NCI-H2107 treated with DMSO at 0.1 percent for 48 hours (cell line): ENCODE data around the gene PTPRU.

Source experiments
- DNase-seq: peaks from one replicate; lab custom pipeline; 2025; ENCODE audit not compliant: unreplicated experiment; lab: John Stamatoyannopoulos, UW

Gene PTPRU

DNA sequence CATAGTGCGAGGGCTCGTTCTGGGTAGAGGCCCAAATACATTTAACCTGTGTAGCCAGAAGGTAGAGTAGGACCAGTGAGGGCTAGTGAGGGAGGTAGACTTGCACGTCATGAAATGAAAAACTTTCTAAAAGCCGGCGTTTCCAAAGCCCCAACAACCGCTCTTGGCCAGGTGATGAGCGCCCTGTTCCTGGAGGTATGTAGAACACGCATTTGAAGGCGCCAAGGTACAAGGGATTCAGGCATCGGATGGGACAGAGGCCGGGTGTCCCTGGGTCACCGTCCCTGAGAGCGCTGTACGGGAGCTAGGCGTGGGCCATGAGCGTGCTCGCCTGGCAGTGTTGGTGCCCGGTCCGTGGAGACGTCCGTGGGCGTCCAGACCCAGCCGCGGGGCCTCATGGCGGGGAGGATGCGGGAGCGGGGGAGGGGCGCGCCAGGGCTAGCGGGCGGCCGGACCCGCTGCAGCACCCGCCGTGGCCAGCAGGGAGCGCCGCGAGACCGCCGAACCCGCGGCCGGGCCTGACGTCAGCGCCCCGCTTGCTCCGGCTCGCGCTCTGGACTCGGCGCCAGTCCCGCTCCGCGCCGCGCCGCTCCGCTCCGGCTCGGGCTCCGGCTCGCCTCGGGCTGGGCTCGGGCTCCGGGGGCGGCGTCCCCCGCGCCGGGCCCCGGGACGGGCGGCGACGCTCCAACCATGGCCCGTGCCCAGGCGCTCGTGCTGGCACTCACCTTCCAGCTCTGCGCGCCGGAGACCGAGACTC lies at the start of gene PTPRU:
PTPRU (plus strand) TSS at position 568 of the 757 bp plus-strand sequence; CDS start at position 691, 123 bp downstream.
- no peak for DNase-seq

DNA sequence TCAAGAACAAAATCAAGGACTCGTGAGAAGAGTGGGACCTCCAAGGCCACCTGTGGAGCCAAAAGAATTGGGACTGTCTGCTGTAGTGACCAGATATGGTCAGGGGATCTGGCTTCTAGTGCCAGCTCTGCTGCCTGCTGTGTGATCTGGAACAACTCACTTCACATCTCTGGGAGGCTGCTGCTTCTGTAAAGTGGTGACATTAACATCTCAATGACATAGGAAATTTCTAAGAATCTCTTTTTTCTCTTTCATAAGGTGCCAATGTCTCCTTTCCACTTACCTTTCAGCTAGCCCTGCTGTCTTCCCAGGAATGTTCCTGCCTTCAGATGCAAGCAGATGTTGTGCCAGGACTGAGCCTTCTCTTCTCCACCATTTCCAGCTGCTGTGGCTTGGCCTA lies 49.6 kb upstream of the PTPRU start:
- no peak for DNase-seq

- no peak for DNase-seq
Observed at GRCh38 chr1:29190718-29191117, 45.6 kb upstream of the PTPRU start.

DNA sequence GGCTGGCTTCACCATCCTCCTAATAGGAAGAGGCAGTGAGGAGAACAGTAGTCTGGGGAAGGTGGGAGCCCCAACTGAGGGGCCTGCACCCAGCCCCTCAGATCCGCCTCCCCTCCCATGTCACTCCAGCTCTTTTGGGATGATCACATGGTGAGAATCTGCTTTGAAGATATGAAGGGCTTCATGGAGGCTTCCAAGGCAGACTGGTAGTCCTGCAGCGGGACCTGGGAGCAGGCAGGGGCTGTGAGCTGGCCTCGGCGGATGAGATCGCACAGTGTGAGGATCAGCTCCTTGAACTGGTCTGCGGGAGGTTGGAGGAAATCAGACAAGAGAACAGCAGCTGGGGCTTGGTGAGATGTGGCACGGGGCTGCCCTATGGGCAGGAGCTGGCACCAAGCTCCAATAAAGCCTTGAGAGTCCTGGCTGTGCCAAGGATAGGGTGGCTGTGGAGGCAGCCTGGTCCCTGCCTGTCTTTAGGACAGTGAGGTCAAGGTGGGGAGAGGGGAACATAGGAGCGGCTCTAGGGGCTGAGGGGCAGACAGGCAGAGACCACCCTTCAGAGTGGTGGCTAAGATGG lies 42.4 kb upstream of the PTPRU start:
- DNase-seq, result no peak

GRCh38 chr1:29195881-29196291 lies 40.4 kb upstream of the PTPRU start:
- DNase-seq, result no peak

DNA sequence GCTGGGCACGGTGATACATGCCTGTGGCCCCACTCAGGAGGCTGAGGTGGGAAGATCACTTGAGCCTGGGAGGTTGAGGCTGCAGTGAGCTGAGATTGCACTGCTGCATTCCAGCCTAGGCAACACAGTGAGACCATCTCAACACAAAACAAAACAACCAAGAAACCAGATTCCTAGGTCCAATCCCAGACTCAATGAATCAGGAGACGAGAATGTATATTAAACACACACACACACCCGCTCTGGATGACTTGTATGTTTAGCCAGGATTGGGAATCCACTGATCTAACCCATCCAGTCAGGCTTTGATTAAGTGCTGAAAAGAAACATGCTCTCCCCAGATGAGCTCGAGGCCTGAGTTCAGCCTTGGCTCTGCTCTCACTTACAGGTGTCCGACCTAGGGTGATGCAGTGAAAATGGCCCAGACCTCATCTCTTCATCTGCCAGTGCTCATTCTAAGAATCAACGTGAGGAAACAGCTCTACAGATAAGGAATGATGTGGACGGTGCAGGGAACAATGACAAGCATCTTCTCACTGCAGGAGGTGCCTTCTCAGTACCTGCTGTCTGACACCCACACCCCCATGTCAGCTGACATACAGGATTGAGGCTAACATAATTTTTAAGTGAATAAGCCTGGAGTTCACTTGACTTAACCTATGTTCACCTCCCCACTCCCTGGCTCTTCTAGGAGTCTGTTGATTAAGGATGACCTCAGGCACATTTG lies 39.3 kb upstream of the PTPRU start:
- no peak for DNase-seq

DNA sequence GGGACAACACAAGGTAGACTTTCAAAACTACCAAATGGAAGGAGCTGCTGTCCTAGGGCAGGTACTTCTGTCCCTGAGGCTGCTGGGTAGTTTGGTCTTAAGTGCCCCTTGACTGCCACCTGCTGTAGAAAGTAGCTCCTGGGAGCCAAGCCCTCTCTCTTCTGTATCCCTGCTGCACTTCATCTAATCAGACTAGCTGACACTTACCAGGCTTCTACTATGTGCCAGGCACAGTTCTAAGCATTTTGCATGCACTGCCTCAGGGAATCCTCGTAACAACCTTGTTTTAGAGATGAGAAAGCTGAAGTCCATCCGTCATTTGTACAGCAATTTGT lies 38.8 kb upstream of the PTPRU start:
- peak; percentile 68 for DNase-seq

DNA sequence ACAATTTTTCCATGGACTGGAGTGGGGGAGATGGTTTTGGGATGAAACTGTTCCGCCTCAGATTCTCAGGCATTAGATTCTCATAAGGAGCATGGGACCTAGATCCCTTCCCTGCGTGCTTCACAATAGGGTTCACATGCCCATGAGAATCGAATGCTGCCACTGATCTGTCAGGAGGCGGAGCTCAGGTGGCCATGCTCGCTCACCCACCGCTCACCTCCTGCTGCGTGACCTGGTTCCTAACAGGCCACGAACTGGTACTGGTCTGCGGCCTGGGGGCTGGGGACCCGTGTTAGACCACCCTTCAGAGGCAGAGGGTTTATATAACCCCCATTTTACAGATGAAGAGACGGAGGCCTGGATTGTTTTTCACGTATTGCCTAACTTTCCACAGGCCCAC lies 38.3 kb upstream of the PTPRU start:
- no peak for DNase-seq

DNA sequence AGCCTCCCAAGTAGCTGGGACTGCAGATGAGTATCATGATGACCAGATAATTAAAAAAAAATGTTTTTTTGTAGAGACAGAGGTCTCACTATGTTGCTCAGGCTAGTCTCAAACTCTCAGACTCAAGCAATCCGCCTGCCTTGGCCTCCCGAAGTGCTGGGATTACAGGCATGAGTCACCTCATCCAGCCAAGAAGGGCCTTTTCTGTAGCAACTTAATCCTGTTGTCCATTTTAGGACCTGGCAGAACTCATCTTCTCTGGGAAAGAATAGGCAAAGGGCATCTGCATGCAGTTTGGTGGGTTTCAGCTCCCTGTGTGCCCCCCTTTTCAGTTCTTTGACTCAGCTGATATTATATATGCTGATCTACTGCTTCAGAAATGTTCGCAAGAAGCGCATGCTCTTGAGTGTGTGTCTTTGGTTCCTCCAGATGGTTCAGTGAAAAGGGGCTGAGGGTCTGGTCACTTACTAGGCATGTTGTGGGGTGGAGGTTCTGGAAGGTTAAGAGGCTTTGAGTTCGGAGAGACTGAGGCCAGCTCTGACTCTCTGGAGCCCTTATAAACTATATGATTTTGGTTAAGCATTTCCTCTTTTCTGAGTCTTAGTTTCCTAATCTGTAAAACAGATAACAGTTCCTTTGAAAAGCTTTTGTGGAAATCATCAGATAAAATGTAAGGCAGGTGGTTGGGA lies 35.3 kb upstream of the PTPRU start:
- no peak for DNase-seq

DNA sequence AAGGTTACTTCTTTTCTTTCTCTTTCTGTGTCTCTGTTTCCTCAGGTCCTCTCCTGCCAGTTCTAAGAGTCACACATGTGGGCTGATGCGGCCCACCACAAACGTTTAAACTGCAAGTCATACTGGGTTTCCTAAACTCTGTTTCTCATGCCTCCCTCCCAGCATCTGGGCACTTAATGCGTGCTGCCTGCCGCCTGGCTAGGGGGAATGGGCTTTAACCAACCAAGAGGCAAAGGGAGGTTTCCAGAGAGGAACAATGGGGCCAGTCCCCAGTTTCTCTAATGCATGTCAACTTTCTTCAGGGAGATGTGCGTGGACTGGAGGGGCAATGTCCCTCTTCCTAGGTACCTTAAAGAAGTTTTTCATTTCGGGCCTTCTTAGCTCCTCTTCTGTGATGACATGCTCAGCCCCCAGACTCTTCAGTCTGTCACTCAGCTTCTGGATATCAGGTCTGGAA lies 34.7 kb upstream of the PTPRU start:
- DNase-seq, result no peak

DNA sequence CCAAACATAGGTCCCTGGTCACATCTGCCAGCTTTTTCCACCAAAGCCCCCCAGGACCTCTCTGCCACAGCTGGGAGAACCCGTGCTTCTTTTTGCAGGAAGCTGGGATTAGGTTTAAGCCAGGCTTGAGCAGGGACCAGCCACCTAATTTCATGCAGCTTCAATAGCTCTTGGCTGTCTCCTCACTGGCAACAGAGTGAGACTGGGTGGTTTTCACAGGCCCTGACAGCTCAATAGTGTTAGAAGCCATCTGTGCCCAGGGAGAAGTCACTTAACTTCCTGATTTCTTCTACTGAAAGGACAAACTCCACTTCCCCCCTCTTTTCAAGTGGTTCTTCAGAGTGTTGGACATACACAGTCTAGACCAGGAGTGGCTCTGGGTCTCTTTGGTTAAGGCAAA lies 34.3 kb upstream of the PTPRU start:
- DNase-seq, result no peak

DNA sequence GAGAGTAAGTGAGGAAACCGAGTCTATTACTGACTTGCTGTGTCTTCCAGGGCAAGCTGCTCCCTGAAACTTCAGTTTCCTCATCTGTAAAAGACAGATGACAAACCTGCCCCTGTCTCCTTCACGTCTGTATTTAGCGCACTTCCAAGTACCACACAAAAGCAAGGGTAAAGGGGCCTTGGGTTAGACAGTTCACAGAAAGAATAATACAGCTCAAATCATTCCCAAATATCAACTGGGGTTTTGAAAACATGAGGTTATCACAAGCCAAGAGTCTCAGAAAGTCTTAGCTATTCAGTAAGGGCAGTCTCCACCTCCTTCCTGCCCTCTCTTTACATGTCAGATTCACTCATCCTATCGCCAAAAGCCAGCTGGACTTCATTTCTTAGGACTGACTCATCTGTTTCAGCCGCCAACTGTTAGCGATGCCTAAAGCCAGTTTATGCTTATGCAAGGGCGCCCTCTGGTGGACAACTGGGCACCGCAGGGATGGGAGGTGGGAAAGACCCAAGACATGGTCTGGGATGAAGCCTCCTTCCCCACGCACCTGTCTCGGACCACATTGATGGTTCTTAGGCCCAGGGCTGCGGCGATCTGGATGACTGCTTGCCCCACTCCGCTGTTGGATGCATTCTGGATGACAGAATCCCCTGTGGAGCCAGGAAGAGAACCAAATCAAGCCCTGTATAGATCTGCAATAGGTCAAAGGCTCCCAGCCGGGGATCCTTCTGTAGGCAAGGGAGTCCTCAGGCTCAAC lies 33.6 kb upstream of the PTPRU start:
- DNase-seq, result peak; percentile 87

DNA sequence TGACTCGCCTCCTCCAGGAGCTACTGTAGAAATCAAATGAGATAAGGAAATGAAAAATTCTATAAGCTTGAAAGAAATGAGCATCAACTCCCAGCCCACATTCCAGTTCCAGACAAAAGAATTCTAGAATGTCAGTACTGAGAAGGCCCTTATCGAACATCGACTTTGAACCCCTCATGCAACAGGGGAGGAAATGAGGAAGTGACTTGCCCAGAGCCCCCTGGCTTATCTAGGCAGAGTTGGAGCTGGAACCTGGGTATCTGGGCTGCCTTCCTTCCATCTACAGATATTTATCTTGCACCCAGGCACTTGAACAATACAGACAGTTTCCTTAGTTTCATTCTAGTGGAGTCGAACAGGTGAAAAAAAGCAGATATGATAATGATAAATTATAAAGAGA lies 27.9 kb upstream of the PTPRU start:
- no peak for DNase-seq

- no peak for DNase-seq
Observed at GRCh38 chr1:29209173-29209572, 27.1 kb upstream of the PTPRU start.

GRCh38 chr1:29210278-29211085 lies 25.8 kb upstream of the PTPRU start:
- DNase-seq, result no peak

- DNase-seq, result no peak
Observed at GRCh38 chr1:29211086-29212030, 25.0 kb upstream of the PTPRU start.

DNA sequence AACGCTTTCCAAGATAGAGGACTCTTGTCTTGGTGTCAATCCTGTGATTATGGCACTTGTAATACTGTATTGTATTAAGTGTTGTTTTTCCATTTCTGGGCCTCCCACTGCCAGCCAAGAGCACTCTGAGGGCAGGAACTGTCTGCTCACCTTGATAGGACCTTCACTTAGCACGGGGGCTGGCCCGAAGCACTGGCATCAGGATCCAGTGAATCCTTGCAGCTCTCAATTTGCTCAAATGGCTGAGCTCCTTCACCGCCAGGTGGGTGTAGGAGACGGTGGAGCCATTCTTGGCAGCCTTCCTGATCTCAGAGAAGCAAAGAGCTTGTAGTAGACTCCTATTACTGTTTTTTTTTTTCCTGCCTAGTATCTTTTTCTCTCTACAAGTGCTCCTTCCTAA lies 23.3 kb upstream of the PTPRU start:
- DNase-seq, result peak; percentile 85

DNA sequence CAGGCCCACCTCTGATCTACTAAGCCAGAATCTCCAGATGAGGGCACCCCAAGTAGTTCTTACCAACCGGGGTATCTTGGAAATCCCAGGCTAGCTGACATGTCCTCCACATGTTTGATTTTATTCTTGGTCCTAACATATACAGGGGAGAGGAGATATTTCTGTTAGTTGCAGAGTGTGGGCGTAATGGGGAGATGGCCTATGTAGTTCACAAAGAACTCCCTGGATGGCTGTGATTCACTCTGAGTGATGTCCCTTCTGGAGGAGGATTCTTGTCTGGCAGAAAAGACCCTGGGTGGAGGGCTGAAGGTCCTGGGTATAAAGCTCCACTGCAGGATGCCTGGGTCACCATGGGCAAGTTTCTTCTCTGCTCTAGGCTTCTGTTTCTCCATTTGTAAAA lies 18.7 kb upstream of the PTPRU start:
- no peak for DNase-seq

GRCh38 chr1:29218223-29218622 lies 18.1 kb upstream of the PTPRU start:
- DNase-seq, result no peak
